ENCODE results near the gene EI24.

DNA sequence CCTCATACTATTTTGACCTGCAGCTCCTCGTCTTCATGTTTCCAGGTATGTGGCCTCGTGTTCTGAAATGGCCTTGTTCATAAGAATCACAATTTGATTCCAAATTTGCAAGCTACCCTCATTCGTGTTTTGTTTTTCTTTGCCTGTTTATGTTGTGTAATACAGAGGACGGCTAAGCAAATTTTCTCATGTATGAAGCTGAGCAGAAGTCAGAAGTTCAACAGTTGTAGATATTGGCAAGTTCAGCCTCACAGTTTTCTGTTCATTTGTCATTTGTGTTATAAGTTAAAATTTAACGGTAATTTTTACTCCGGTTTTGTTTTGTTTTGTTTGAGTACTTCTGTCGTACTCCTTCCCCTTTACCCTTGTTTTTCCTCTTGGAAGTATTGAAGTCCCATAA, 40.3 kb downstream of the EI24 start:
- TF ChIP-seq EP300 (IDR thresholded peaks at IDR 0.05), result no peak
- no peak for TF ChIP-seq POLR2A (IDR thresholded peaks at IDR 0.05)
- TF ChIP-seq, protein P1, sequence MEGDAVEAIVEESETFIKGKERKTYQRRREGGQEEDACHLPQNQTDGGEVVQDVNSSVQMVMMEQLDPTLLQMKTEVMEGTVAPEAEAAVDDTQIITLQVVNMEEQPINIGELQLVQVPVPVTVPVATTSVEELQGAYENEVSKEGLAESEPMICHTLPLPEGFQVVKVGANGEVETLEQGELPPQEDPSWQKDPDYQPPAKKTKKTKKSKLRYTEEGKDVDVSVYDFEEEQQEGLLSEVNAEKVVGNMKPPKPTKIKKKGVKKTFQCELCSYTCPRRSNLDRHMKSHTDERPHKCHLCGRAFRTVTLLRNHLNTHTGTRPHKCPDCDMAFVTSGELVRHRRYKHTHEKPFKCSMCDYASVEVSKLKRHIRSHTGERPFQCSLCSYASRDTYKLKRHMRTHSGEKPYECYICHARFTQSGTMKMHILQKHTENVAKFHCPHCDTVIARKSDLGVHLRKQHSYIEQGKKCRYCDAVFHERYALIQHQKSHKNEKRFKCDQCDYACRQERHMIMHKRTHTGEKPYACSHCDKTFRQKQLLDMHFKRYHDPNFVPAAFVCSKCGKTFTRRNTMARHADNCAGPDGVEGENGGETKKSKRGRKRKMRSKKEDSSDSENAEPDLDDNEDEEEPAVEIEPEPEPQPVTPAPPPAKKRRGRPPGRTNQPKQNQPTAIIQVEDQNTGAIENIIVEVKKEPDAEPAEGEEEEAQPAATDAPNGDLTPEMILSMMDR (IDR thresholded peaks at IDR 0.05), result no peak
